ENCODE measurements around the gene LRIT2.

The LRIT2 gene

GRCh38 chr10:84205049-84205852 lies 20.1 kb downstream of the LRIT2 start:
- DNase-seq: peak; percentile 29

- no peak for DNase-seq
Observed at GRCh38 chr10:84204610-84205009, 20.7 kb downstream of the LRIT2 start.

- no peak for DNase-seq
Observed at GRCh38 chr10:84204122-84204521, 21.2 kb downstream of the LRIT2 start.

GRCh38 chr10:84202349-84202748 lies 23.0 kb downstream of the LRIT2 start:
- DNase-seq: no peak

GRCh38 chr10:84201682-84202081 lies 23.7 kb downstream of the LRIT2 start:
- DNase-seq: no peak

GRCh38 chr10:84201244-84201606 lies 24.1 kb downstream of the LRIT2 start:
- DNase-seq: no peak

GRCh38 chr10:84200537-84201243 lies 24.7 kb downstream of the LRIT2 start:
- DNase-seq: no peak

- no peak for DNase-seq
Observed at GRCh38 chr10:84198206-84198915, 27.0 kb downstream of the LRIT2 start.

- DNase-seq: no peak
Observed at GRCh38 chr10:84197643-84198042, 27.7 kb downstream of the LRIT2 start.

GRCh38 chr10:84196941-84197340 lies 28.4 kb downstream of the LRIT2 start:
- DNase-seq: no peak

DNA sequence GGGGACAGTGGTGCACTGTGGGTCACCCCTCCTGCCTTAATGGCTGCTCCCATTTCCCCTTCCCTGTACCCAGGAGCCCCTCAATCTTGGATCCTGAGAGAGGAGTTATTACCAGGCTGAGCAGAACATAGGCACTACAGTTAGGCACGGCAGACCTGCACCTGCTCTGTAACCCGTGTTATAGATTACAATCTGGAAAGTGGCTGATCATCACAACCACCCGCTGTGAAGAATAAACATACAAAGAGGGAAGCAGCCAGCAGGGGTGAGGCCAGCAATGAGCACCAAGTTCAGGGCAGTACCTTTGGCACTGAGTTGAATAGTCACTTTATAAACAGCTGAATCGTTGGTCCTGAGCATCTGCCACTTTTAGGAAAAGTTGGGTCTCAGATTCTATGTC lies 29.3 kb downstream of the LRIT2 start:
- DNase-seq: no peak

- DNase-seq: no peak
Observed at GRCh38 chr10:84195044-84195830, 30.1 kb downstream of the LRIT2 start.

DNA sequence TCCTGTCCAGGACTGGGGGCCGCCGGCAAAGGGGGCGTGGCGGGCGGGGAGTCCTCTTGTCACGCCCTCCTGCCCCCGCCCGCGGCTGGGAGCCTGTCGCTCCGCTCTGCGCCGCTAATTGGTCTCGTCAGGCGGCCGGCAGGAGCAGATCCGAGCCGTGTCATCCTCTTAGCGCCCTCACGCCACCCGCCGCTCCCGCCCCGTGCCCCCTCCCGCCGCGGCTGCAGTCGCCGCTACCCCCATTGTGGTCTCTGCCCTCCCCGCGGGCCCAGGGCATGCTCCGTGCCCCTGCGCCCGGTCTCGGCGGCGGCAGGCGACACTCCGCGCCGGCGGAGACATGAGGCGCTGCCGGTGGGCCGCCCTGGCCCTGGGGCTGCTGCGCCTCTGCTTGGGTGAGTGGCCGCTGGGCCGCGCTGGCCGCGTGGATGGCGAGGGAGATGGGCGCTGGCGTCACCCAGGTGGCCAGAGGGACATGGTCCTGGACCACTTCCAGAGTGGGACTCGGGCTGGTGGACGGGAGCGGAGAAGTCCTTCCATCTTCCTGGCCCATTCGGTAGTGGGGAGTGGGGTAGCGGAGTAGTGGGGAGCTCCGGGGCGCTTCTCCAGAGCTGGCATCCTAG lies 30.8 kb downstream of the LRIT2 start, which contains the start of gene CDHR1:
Gene CDHR1, plus strand, starts transcription at position 114 of the 620 bp plus-strand sequence. Its CDS starts 224 bp downstream, at position 338.
- DNase-seq: peak; percentile 8

DNA sequence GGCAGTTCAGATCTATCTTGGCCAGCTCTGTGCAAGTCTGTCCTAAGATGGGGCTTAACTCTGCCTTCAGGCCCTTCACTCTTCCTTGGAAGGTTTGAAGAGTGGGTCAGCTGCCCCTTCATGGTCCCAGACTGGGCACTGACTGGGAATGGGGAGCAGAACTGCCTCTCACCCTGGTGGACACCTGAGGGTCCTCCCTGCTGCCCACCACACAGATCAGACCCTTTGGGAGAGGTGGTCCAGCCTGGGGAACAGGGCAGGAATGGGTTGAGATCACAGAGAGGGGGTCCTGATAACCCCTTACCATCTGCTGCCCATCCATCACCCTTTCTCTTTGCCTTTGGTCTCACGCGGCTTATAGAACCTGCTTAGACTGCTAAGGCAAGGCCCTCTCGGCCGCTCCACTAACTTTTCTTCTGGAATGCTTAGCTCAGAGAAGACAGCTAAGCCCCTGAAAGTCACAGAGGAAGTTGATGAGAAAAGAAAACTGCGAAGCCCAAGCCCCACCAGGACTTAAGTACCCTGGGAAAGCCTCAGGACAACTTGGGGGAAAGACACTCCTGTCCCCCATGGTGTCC lies 31.4 kb downstream of the LRIT2 start:
- no peak for DNase-seq

- DNase-seq: no peak
Observed at GRCh38 chr10:84193327-84193726, 32.0 kb downstream of the LRIT2 start.

DNA sequence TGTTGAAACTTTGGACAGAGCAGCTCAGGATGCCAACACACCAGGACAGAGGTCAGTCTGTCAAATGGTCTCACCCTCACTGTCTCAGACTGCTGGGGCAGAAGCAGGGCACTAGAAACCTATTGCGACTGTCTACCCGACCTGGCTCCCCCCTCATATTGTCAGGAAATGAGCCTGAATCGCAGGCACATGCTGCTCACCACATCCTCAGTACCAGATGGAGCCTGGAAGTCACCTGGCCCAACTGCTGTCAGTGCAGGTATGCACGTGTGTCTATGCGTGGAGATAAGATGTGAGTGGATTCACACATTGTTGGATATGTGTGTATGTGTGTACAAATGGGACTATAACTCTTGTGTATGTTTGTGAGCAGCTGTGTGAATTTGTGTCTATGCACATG lies 34.2 kb downstream of the LRIT2 start:
- DNase-seq: no peak

DNA sequence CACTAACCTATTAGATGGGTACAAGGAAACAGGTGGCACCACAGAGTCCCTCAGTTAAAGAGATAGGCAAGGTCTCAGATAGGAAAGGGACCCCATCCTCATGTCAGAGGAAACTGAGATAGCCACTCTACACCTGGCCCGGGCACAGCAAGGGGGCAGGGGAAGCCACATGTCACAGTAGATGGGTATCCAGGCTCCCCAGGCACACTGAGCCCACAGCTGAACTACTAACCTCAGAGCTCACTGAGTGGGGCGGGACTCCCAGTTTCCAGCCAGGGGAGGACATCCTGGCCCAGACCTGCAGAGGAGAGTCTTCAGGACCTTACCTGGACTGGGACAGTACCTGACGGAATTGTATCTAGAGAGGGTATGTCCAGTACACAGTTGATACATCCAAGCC lies 34.7 kb downstream of the LRIT2 start:
- DNase-seq: no peak

- DNase-seq: no peak
Observed at GRCh38 chr10:84188815-84189214, 36.5 kb downstream of the LRIT2 start.

DNA sequence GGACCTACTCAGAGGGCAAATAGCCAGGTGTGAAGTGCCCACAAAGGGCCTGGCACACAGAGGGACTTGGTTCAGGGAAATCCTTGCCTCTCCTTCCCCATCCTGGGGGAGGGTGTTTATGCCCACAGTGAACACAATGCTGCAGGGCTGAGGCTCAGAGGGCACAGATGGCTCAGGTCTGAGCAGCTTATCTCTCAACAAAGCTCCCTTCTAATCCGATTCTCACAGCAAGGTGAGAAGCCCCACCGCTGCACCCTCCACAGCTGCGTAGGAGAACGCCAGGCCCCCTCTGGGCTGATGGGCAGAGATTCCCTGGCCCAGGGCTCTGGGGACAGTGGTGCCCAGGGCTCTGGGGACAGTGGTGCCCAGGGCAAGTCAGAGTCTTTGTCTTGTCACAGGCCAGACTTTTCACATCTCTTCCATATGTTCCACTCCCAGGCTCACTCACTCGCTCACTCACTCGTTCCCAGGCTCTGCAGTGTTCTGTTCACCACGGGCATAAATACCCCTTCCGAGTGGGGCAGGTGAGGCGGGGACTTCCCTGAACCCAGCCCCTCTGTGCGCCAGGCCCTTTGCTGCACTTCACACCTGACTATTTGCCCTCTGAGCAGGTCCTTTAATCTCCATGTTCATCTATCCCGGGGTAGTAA lies 39.7 kb downstream of the LRIT2 start:
- DNase-seq: no peak

DNA sequence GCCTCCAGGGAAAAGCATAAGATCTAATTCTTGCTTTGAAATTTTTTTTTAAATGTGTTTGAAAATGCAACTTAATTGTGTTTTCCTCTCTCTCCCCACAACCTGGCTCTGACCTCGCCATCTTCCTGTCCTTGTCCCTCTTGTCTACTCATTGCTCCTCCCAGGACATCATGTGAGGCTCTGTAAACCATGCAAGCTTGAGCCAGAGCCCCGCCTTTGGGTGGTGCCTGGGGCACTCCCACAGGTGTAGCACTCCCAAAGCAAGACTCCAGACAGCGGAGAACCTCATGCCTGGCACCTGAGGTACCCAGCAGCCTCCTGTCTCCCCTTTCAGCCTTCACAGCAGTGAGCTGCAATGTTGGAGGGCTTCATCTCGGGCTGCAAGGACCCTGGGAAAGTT lies 40.8 kb downstream of the LRIT2 start:
- no peak for DNase-seq

GRCh38 chr10:84181631-84182030 lies 43.7 kb downstream of the LRIT2 start:
- no peak for DNase-seq

All from activated effector memory CD4-positive, alpha-beta T cell treated with Interleukin-2 at 50 U/mL for 16 hours (primary cell).